ENCODE results near the gene POU5F2.

The POU5F2 gene

DNA sequence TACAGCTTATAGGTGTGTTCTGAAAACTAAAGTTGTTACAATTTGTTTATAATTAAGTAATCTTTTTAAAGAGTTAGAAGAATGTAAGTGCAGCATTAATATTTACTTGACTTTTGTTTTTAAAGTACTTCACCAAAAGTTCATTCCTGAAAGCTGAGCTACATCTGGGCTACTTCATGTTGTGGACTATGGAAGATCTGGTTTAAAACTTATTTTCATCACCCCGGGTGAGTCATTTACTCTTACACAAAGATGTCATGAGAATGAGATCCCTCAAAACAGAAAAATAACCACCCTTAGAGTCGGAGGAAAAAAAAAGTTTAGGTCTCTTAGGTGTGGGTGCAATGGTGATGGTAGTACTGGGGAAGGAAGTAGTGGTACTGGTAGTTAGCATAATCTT lies 5.1 kb downstream of the POU5F2 start:
- no peak for DNase-seq
- TF ChIP-seq, protein P1, sequence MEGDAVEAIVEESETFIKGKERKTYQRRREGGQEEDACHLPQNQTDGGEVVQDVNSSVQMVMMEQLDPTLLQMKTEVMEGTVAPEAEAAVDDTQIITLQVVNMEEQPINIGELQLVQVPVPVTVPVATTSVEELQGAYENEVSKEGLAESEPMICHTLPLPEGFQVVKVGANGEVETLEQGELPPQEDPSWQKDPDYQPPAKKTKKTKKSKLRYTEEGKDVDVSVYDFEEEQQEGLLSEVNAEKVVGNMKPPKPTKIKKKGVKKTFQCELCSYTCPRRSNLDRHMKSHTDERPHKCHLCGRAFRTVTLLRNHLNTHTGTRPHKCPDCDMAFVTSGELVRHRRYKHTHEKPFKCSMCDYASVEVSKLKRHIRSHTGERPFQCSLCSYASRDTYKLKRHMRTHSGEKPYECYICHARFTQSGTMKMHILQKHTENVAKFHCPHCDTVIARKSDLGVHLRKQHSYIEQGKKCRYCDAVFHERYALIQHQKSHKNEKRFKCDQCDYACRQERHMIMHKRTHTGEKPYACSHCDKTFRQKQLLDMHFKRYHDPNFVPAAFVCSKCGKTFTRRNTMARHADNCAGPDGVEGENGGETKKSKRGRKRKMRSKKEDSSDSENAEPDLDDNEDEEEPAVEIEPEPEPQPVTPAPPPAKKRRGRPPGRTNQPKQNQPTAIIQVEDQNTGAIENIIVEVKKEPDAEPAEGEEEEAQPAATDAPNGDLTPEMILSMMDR (IDR thresholded peaks at IDR 0.05; ENCODE audit: low read depth, low read length) = no peak
- Histone ChIP-seq H3K4me3 (ENCODE audit: low read depth, low read length) (no peak overlapping the region), H3K27me3 (ENCODE audit: insufficient read depth, low read depth, severe bottlenecking) (no peaks in the 10 kb centered on the region), H3K36me3 (no peaks in the 10 kb centered on the region), H3K9me3 (ENCODE audit: severe bottlenecking) (no peaks in the 10 kb centered on the region), H3K27ac (no peak overlapping the region)

DNA sequence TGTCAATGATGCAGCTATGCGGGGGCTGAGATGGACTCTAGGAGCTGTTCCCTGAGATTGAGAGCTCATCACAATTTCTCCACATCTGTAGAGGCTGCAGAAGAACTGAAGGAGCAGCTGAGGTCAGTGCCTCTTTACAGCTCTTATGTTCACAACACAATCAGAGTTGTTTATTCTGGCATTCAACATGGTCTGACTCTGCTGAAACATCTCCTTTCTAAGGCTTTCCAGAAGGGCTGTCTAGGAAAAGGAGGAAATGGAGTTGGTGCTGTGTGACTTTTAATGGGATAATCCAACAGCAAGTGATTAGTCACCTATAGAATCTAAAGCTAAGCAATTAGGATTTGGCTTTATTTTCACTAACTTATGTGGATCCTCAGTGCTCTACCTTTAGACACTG lies 6.0 kb downstream of the POU5F2 start:
- H3K36me3 ChIP-seq = no peaks in the 10 kb centered on the region
- H3K27me3 ChIP-seq (ENCODE audit: insufficient read depth, low read depth, severe bottlenecking) = no peaks in the 10 kb centered on the region
- DNase-seq = no peak
- no peak overlapping the region for H3K27ac ChIP-seq
- TF ChIP-seq, protein P1 (IDR thresholded peaks at IDR 0.05; ENCODE audit: low read depth, low read length) = no peak
- H3K4me3 ChIP-seq (ENCODE audit: low read depth, low read length) = no peak overlapping the region
- H3K9me3 ChIP-seq (ENCODE audit: severe bottlenecking) = no peaks in the 10 kb centered on the region

DNA sequence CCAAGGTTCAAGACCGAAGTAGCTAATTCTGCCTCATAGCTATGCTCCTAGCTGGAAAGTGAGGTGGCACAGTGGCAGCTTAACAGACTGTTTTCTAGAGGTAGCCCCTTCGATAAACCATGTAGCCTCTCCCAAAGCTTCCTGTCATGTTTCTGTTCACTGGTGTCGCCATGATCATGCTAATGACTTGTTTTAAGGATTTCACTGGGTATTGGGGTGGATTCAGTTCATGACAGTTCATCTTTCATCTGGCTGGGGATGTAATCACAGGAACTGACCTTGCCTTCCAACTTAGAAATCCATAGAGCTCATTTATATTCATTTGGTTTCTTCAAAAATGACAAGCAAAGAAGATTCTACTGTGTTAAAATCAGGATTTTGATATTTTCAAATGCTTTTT lies 9.4 kb downstream of the POU5F2 start:
- Histone ChIP-seq H3K36me3 (no peaks in the 10 kb centered on the region), H3K27ac (no peak overlapping the region), H3K4me3 (ENCODE audit: low read depth, low read length) (no peak overlapping the region), H3K27me3 (ENCODE audit: insufficient read depth, low read depth, severe bottlenecking) (no peaks in the 10 kb centered on the region), H3K9me3 (ENCODE audit: severe bottlenecking) (no peaks in the 10 kb centered on the region)
- TF ChIP-seq, protein P1 (IDR thresholded peaks at IDR 0.05; ENCODE audit: low read depth, low read length) = no peak
- DNase-seq = no peak

DNA sequence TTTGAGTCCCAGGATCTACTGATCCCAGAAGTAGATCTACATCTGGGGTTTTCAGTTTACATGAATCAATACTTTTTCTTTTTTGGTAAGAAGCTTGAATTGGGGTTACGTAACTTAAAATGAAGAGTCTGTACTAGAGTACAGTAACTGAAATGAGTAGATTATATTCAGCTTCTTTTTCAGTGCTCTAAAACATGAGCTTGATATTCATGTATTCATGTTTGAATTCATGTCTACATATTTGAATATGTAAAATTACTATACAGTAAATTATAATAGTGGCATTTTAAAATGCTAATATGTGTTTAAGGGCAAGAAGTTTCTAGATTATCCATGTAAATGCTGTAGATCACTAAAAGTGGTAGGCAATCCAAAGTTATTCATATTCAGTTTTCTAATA lies 14.8 kb downstream of the POU5F2 start:
- H3K36me3 ChIP-seq = no peaks in the 10 kb centered on the region
- H3K27ac ChIP-seq = no peak overlapping the region
- DNase-seq = no peak
- TF ChIP-seq, protein P1 (IDR thresholded peaks at IDR 0.05; ENCODE audit: low read depth, low read length) = no peak
- H3K9me3 ChIP-seq (ENCODE audit: severe bottlenecking) = no peaks in the 10 kb centered on the region
- H3K4me3 ChIP-seq (ENCODE audit: low read depth, low read length) = no peak overlapping the region
- no peaks in the 10 kb centered on the region for H3K27me3 ChIP-seq (ENCODE audit: insufficient read depth, low read depth, severe bottlenecking)

DNA sequence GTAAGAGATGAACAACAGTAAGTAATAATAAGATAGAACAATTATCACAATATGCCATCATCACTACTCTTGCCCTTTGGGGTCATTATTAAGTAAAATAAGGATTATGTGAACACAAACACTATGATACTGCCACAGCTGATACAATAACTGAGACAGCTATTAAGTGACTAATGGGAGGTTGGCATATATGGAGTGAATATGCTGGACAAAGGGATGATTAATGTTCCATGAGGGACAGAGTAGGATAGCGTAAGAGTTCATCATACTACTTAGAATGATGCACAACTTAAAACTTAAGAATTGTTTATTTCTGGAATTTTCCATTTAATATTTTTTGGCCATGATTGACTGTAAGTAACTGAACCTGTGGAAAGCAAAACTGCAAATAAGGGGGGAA lies 16.6 kb downstream of the POU5F2 start:
- TF ChIP-seq, protein P1 (IDR thresholded peaks at IDR 0.05; ENCODE audit: low read depth, low read length) = no peak

DNA sequence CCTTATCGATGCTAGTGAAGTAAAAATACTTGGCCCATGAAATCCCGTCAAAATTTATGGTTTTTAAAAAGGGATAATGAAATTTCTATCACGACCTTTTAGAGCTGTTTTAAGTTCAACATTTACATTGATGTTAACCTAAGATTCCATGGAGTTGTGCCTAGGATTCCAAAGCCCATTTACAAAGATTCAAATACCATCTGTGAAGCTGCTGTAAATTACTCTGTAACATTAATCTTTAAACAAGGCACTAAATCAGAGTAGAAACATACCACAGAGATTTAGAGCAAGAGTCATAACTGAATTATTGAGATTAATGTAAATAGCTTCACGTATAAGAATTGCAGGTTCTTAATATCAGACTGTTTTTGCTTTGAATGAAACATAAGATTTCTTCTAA lies 17.7 kb downstream of the POU5F2 start:
- TF ChIP-seq, protein P1 (IDR thresholded peaks at IDR 0.05; ENCODE audit: low read depth, low read length) = no peak
- H3K36me3 ChIP-seq = no peaks in the 10 kb centered on the region
- no peaks in the 10 kb centered on the region for H3K27me3 ChIP-seq (ENCODE audit: insufficient read depth, low read depth, severe bottlenecking)
- DNase-seq = no peak
- H3K4me3 ChIP-seq (ENCODE audit: low read depth, low read length) = no peak overlapping the region
- H3K27ac ChIP-seq = no peak overlapping the region
- no peaks in the 10 kb centered on the region for H3K9me3 ChIP-seq (ENCODE audit: severe bottlenecking)

More for the DNA sequence above, 16.6 kb downstream of the POU5F2 start:
- Histone ChIP-seq H3K9me3 (ENCODE audit: severe bottlenecking) (no peaks in the 10 kb centered on the region), H3K27ac (no peak overlapping the region), H3K27me3 (ENCODE audit: insufficient read depth, low read depth, severe bottlenecking) (no peaks in the 10 kb centered on the region), H3K36me3 (no peaks in the 10 kb centered on the region), H3K4me3 (ENCODE audit: low read depth, low read length) (no peak overlapping the region)
- DNase-seq = no peak
